ENCODE measurements around the gene ITGA6.

ITGA6 gene

GRCh38 chr2:172496160-172496608 lies 68.8 kb downstream of the ITGA6 start:
- DNase-seq (ENCODE audit: low read depth), result no peak

GRCh38 chr2:172507199-172507598 lies 79.8 kb downstream of the ITGA6 start:
- DNase-seq (ENCODE audit: low read depth), result no peak
- H3K4me3 ChIP-seq (ENCODE audit: control insufficient read depth, low read depth, low read length), result no peak overlapping the region
- TF ChIP-seq CTCF (IDR thresholded peaks at IDR 0.05; ENCODE audit: control insufficient read depth, insufficient read depth, low read depth, low read length, missing control alignments), result no peak

More at GRCh38 chr2:172496160-172496608, 68.8 kb downstream of the ITGA6 start:
- H3K4me3 ChIP-seq (ENCODE audit: control insufficient read depth, low read depth, low read length), result no peak overlapping the region
- no peak for TF ChIP-seq CTCF (IDR thresholded peaks at IDR 0.05; ENCODE audit: control insufficient read depth, insufficient read depth, low read depth, low read length, missing control alignments)

GRCh38 chr2:172510088-172510487 lies 82.7 kb downstream of the ITGA6 start:
- TF ChIP-seq CTCF (IDR thresholded peaks at IDR 0.05; ENCODE audit: control insufficient read depth, insufficient read depth, low read depth, low read length, missing control alignments), result no peak
- no peak overlapping the region for H3K4me3 ChIP-seq (ENCODE audit: control insufficient read depth, low read depth, low read length)
- no peak for DNase-seq (ENCODE audit: low read depth)

- H3K4me3 ChIP-seq (ENCODE audit: control insufficient read depth, low read depth, low read length), result no peak overlapping the region
- no peak for TF ChIP-seq CTCF (IDR thresholded peaks at IDR 0.05; ENCODE audit: control insufficient read depth, insufficient read depth, low read depth, low read length, missing control alignments)
- no peak for DNase-seq (ENCODE audit: low read depth)
These were observed 83.2 kb downstream of the ITGA6 start for GRCh38 chr2:172510548-172510947.

GRCh38 chr2:172512810-172513523 lies 85.6 kb downstream of the ITGA6 start:
- no peak for DNase-seq (ENCODE audit: low read depth)

GRCh38 chr2:172513524-172513900 lies 86.1 kb downstream of the ITGA6 start:
- DNase-seq (ENCODE audit: low read depth), result no peak
- no peak for TF ChIP-seq CTCF (IDR thresholded peaks at IDR 0.05; ENCODE audit: control insufficient read depth, insufficient read depth, low read depth, low read length, missing control alignments)
- no peak overlapping the region for H3K4me3 ChIP-seq (ENCODE audit: control insufficient read depth, low read depth, low read length)

More at GRCh38 chr2:172512810-172513523, 85.6 kb downstream of the ITGA6 start:
- no peak for TF ChIP-seq CTCF (IDR thresholded peaks at IDR 0.05; ENCODE audit: control insufficient read depth, insufficient read depth, low read depth, low read length, missing control alignments)
- no peak overlapping the region for H3K4me3 ChIP-seq (ENCODE audit: control insufficient read depth, low read depth, low read length)

All from AG09309 (cell line).